ENCODE results near the gene SAMSN1.

GRCh38 chr21:14545906-14546480 is at the start of gene SAMSN1:
- TF ChIP-seq CTCF (IDR thresholded peaks at IDR 0.05) (no peak), POLR2A (IDR thresholded peaks at IDR 0.05) (no peak)
